ENCODE measurements around the gene PHLPP1.

- TF ChIP-seq EGR1 (IDR thresholded peaks at IDR 0.05) (no peak), CEBPB (IDR thresholded peaks at IDR 0.05) (no peak), MAX (IDR thresholded peaks at IDR 0.05) (no peak), EP300 (IDR thresholded peaks at IDR 0.05; ENCODE audit: borderline replicate concordance) (no peak), FOXM1 (IDR thresholded peaks at IDR 0.05; ENCODE audit: borderline replicate concordance, low read depth) (no peak), ZBTB7A (IDR thresholded peaks at IDR 0.05; ENCODE audit: low read depth) (no peak), RAD21 (IDR thresholded peaks at IDR 0.05; ENCODE audit: low read depth) (no peak), REST (IDR thresholded peaks at IDR 0.05; ENCODE audit: low read depth) (no peak), YY1 (IDR thresholded peaks at IDR 0.05; ENCODE audit: low read depth) (no peak), CREB1 (IDR thresholded peaks at IDR 0.05; ENCODE audit: low read depth) (no peak), TEAD4 (IDR thresholded peaks at IDR 0.05) (no peak)
Measured at GRCh38 chr18:62898359-62898758, 183.0 kb downstream of the PHLPP1 start.
